Epithelial cell of proximal tubule (primary cell): ENCODE data around the gene TSPAN7. TPM values are rescaled to one million over a fixed set of nuclear protein-coding genes. Genes with fewer than 3 reads are reported as not detected.

Source experiments
- DNase-seq: peaks from one replicate; pipeline ENCODE4 v3.0.0-alpha.2; 2011; ENCODE audit warnings: low read depth
- H3K4me3 ChIP-seq: 2 replicates; pipeline ENCODE4 v1.5.1; 2011; ENCODE audit warnings: low read depth, mild to moderate bottlenecking, low read length
- total RNA-seq: library from RNA; depleted of rRNA; stranded (reverse); fragments of >200 nt; gene quantifications from 2 replicates; pipeline ENCODE4 v1.2.3, GENCODE V29; 2015
- TF ChIP-seq, protein P1 (sequence below): conservative IDR thresholded peaks from 2 replicates; pipeline ENCODE4 v1.5.1; 2012; ENCODE audit warnings: low read depth, mild to moderate bottlenecking, low read length

Gene TSPAN7
- total RNA-seq, 1 donor from 2014 or later, result 1.9 TPM

DNA sequence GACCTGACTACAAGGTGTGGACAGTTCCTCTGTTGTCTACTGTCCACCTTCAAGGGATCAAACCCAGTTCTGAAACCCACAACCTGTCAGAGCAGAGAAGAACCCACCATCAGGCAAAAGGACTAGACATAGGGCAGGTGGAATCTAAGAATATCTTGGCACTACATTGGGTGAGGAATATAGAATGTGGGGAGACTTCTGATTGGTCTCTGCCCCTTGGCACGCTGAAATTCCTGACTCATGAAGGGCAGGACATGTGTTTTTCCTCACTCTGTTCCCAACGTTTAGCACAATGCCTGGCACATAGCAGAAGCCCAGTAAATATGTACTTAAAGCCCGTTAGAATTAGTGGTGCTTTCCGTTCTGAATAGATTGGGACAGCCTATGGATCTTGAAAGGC lies 59.3 kb downstream of the TSPAN7 start:
- TF ChIP-seq, protein P1, sequence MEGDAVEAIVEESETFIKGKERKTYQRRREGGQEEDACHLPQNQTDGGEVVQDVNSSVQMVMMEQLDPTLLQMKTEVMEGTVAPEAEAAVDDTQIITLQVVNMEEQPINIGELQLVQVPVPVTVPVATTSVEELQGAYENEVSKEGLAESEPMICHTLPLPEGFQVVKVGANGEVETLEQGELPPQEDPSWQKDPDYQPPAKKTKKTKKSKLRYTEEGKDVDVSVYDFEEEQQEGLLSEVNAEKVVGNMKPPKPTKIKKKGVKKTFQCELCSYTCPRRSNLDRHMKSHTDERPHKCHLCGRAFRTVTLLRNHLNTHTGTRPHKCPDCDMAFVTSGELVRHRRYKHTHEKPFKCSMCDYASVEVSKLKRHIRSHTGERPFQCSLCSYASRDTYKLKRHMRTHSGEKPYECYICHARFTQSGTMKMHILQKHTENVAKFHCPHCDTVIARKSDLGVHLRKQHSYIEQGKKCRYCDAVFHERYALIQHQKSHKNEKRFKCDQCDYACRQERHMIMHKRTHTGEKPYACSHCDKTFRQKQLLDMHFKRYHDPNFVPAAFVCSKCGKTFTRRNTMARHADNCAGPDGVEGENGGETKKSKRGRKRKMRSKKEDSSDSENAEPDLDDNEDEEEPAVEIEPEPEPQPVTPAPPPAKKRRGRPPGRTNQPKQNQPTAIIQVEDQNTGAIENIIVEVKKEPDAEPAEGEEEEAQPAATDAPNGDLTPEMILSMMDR, result no peak
- DNase-seq, result no peak
- no peak overlapping the region for H3K4me3 ChIP-seq

DNA sequence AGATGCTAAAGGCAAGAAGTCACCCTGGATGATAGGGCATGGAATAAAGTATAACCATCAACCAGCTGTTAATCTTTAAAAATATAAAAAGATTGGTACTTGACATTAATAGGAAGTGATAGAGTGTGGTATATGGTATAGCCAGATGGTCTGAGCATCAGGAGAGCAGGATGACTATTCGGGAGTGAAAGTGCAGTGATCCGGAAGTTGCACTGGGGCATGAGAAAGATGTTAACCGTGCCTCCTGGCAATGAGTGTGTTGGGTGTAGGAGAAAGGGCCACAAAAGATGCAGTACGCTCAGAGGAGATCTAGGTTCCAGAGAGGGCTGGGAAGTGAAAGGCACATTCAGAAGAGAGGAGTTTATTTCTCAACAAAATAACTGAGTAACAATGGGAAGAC lies 65.0 kb downstream of the TSPAN7 start:
- TF ChIP-seq, protein P1, result no peak
- DNase-seq, result no peak
- no peak overlapping the region for H3K4me3 ChIP-seq

DNA sequence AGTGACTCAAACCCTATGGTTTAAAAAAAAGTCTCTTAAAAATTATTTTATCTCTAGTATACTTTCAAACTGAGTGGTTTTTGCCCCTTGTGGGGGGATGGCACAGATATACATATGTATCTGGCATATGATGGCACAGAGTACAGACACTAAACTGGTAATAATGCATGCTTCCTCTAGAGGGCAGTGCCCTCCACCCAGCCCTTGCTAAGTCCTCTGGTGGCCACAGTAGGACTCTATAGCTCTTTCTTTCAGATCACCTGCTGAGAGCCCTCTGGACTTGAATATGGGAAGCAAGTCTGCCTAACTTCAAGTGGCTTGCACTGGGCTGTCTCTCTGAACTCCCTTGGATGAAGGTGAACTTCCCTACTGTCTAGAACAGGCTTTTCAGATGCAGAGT lies 66.3 kb downstream of the TSPAN7 start:
- TF ChIP-seq, protein P1, result peak; percentile 50
- H3K4me3 ChIP-seq, result no peak overlapping the region
- no peak for DNase-seq

DNA sequence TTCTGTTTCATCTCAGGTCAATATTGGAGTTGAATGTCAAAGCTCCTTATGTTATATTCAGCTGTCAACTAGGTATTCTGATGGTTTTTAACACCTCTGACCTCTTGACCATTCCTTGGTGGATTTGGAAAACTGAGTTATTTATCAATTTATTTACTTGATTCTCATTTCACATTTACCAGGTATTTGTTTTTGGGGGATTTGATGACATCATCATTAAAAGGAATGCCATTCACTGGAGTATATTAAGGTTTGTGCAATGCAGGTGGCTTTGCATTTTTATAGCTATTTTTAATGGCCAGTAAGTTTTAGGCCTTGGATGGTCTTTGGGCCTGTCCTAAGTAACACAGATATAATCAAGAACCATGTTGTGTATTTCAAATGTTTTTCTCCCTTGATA lies 67.2 kb downstream of the TSPAN7 start:
- no peak for DNase-seq
- H3K4me3 ChIP-seq, result no peak overlapping the region
- TF ChIP-seq, protein P1, result no peak

DNA sequence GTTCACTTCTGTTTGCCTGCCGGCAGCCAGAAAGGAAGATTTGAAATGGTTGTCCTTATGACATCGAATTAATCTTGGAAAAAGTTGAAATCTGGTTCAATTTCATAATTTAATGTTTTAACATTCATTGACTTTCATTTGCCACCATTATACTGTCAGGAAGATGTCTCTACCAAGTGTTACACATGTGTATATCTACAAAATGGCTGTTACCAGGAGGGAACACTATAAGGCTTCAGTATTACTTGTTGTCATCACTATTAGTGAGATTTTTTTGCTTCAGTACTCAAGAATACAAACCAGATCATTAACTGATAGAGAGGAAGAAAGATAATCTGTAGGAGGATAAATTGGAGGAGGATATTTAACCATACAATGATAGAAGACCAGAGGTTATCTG lies 71.2 kb downstream of the TSPAN7 start:
- DNase-seq, result no peak
- TF ChIP-seq, protein P1, result no peak
- H3K4me3 ChIP-seq, result no peak overlapping the region

DNA sequence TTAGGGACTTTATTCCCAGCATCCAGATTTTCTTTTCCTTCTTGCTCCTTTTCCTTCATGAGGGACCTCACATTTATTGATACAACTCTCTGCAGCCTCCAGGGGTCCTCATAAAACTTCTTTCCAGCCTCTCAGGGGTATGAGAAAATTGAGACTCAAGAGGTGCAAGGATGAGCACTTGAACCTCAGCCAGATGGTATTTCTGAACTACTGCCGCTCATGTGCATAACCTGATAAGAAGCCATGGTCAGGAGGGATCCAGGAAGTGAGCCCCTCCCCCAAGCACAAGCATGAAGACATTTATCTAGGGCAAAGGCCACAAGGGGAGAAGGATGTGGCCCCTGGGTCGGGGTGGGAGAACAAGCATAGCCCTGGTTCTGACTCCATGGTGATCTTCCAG lies 73.3 kb downstream of the TSPAN7 start:
- DNase-seq, result no peak
- no peak overlapping the region for H3K4me3 ChIP-seq
- TF ChIP-seq, protein P1, result no peak

DNA sequence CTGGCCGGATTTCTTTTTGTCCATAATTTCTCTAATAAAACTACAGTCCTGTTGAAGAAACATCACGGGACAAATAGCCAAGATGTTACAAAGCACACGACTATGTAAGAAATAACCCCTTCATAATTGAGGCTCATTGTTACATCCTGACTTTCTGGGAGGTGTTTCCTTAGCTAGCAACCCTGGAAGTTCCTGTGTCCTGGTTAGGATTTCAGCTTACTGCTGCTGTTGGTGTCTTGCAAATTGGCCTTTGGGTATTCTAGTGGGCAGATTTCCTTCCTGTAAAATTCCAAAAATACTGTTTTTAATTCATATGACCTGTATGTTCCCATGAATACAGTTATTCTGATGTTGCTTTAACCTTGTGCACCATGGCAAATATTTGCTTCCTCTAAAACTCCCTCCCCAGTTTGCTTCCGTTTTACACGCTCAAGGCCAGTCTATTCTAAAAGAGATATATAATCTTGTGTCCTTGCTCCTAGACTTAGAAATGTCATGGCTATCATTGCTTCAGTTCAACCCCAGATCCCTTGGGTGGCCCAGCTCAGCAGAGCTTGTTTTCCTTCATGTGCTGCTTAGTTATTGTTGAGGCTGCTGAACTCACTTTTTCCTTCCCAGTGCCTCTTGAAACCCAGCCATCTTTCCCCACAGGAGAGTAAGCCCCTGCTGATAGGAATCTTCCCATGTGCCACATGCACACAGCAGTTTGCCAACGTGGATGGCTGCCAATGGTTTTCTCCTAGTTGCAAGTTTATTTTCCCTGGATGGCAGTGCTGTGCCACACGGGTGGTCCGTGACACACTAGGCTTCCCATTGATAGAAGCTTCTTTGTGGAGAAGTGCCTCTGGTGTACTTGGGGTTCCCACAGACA lies 75.8 kb downstream of the TSPAN7 start:
- TF ChIP-seq, protein P1, result no peak
- DNase-seq, result no peak
- H3K4me3 ChIP-seq, result no peak overlapping the region
